Neural cell (in vitro differentiated cells): ENCODE data around the gene STRN. TPM values are rescaled to one million over a fixed set of nuclear protein-coding genes. Genes with fewer than 3 reads are reported as not detected.

Experiments
- H2AFZ ChIP-seq: fragments of 200-600, 300-800 bp; sonication (generic), shearing (Covaris generic); 2 replicates; pipeline ENCODE4 v1.6.0; 2014; ENCODE audit warnings: low read depth, mild to moderate bottlenecking, antibody characterized with exemption, low read length, moderate library complexity
- H3F3A ChIP-seq: fragments of 200-600 bp; shearing (Covaris generic); 2 replicates; pipeline ENCODE4 v1.6.1; 2016; ENCODE audit warnings: mild to moderate bottlenecking, moderate library complexity, mixed read lengths, antibody characterized with exemption, low read length; ENCODE audit not compliant: insufficient read depth, poor library complexity, severe bottlenecking
- H3K27ac ChIP-seq: fragments of 200-600, 300-800 bp; sonication (generic), shearing (Covaris generic); 2 replicates; pipeline ENCODE4 v1.5.1; 2014; ENCODE audit warnings: mild to moderate bottlenecking, low read length, moderate library complexity
- H3K27me3 ChIP-seq: fragments of 300-800, 200-600 bp; sonication (generic), shearing (Covaris generic); 2 replicates; pipeline ENCODE4 v1.6.0; 2014; ENCODE audit warnings: mild to moderate bottlenecking, low read depth, low read length, moderate library complexity; ENCODE audit not compliant: insufficient read depth
- H3K36me3 ChIP-seq: fragments of 300-800, 200-600 bp; sonication (generic), shearing (Covaris generic); 2 replicates; pipeline ENCODE4 v1.5.1; 2014; ENCODE audit warnings: mild to moderate bottlenecking, antibody characterized with exemption, low read length, moderate library complexity; ENCODE audit not compliant: insufficient read depth
- H3K4me2 ChIP-seq: fragments of 300-800, 200-600 bp; sonication (generic), shearing (Covaris generic); 2 replicates; pipeline ENCODE4 v1.6.0; 2014; ENCODE audit warnings: mild to moderate bottlenecking, low read length
- H3K4me3 ChIP-seq: fragments of 300-800, 200-600 bp; sonication (generic), shearing (Covaris generic); 2 replicates; pipeline ENCODE4 v1.5.1; 2014; ENCODE audit warnings: mild to moderate bottlenecking, low read length, moderate library complexity
- H3K79me2 ChIP-seq: fragments of 200-600 bp; shearing (Covaris generic); replicated peaks from 2 replicates; pipeline ENCODE4 v1.6.0; 2014; ENCODE audit warnings: mild to moderate bottlenecking, low read length, moderate library complexity; ENCODE audit not compliant: insufficient read depth
- H3K9ac ChIP-seq: fragments of 300-800, 200-600 bp; sonication (generic), shearing (Covaris generic); 2 replicates; pipeline ENCODE4 v1.6.1; 2016; ENCODE audit warnings: mild to moderate bottlenecking, low read length, mixed read lengths
- H3K9me2 ChIP-seq: fragments of 200-600 bp; shearing (Covaris generic); 2 replicates; pipeline ENCODE4 v1.6.1; 2016; ENCODE audit warnings: mild to moderate bottlenecking, low read length, mixed read lengths; ENCODE audit not compliant: insufficient read depth
- H3K9me3 ChIP-seq: fragments of 200-600, 300-800 bp; sonication (generic), shearing (Covaris generic); 2 replicates; pipeline ENCODE4 v1.6.1; 2016; ENCODE audit warnings: mild to moderate bottlenecking, mixed run types, low read length, moderate library complexity, mixed read lengths
- H4K20me1 ChIP-seq: fragments of 200-600 bp; shearing (Covaris generic); 2 replicates; pipeline ENCODE4 v1.6.1; 2016; ENCODE audit warnings: mild to moderate bottlenecking, mixed run types; ENCODE audit not compliant: insufficient read depth
- EP300 ChIP-seq: fragments of 450-650 bp; conservative IDR thresholded peaks from 2 replicates; pipeline ENCODE4 v1.6.1; 2014; ENCODE audit warnings: antibody characterized with exemption, mild to moderate bottlenecking, moderate library complexity; ENCODE audit not compliant: poor library complexity, severe bottlenecking
- EZH2 ChIP-seq: fragments of 200-600, 300-800 bp; shearing (Covaris generic), sonication (generic); IDR thresholded peaks from 2 replicates; pipeline ENCODE4 v1.6.1; 2014; ENCODE audit warnings: antibody characterized with exemption, low read length, borderline replicate concordance, mild to moderate bottlenecking; ENCODE audit not compliant: insufficient read depth, poor library complexity, severe bottlenecking
- MXI1 ChIP-seq: fragments of 450-650 bp; conservative IDR thresholded peaks from 2 replicates; pipeline ENCODE4 v1.6.1; 2014; ENCODE audit warnings: antibody characterized with exemption, mild to moderate bottlenecking; ENCODE audit not compliant: poor library complexity, severe bottlenecking
- POLR2AphosphoS5 ChIP-seq: IDR thresholded peaks from 2 replicates; pipeline ENCODE4 v1.6.1; 2012
- RAD21 ChIP-seq: fragments of 450-650 bp; conservative IDR thresholded peaks from 2 replicates; pipeline ENCODE4 v1.6.1; 2014; ENCODE audit warnings: antibody characterized with exemption, mild to moderate bottlenecking, moderate library complexity
- SMC3 ChIP-seq: fragments of 450-650 bp; conservative IDR thresholded peaks from 2 replicates; pipeline ENCODE4 v1.6.1; 2014; ENCODE audit warnings: antibody characterized with exemption, mild to moderate bottlenecking, moderate library complexity; ENCODE audit not compliant: poor library complexity
- TAF1 ChIP-seq: IDR thresholded peaks from 2 replicates; pipeline ENCODE4 v1.6.1; 2012; ENCODE audit warnings: low read depth
- polyA plus RNA-seq: library from polyadenylated mRNA; depleted of rRNA; stranded (reverse); fragments of >200 nt; gene quantifications from 2 replicates; pipeline ENCODE4 v1.2.3, GENCODE V29; 2014
- TF ChIP-seq, protein P1 (sequence below): IDR thresholded peaks from 2 replicates; pipeline ENCODE4 v1.6.1; 2012; ENCODE audit warnings: borderline replicate concordance
- TF ChIP-seq, protein P2 (sequence below): fragments of 450-650 bp; IDR thresholded peaks from 2 replicates; pipeline ENCODE4 v1.5.1; 2014; ENCODE audit warnings: antibody characterized with exemption, mild to moderate bottlenecking, moderate library complexity; ENCODE audit not compliant: poor library complexity, severe bottlenecking

The STRN gene
- polyA plus RNA-seq, 1 donor from 2014 or later: 9.9 TPM

DNA sequence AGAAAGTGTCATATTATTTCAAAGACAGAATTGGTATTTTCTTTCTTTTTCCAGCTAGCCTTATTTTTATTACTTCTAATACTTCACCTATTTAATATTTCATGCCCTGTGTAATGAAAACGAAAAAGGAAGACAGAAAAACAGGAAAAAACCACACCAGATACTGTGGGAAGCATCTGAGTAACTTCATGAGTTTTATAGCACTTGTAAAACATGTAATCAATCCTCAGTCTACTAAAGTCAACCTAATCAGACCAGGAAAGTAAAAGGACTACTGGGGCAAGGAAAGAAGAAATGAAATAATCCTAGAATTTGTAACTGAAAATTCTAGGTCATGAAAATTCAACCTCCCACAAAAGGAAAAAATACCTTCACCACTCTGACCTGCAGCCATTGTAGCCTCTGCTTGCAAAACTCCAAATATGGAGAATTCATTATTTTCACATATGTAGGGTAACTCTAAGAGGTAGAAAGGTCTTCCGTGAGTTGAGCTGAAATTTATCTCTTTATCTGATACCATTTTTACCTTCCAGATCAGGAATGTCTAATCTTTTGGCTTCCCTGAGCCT is 34.7 kb upstream of the STRN start:
- Histone ChIP-seq H3K9me3 (no peaks in the 10 kb centered on the region), H3K27me3 (no peaks in the 10 kb centered on the region), H3F3A (no peaks in the 10 kb centered on the region), H3K9ac (no peak overlapping the region), H3K9me2 (no peaks in the 10 kb centered on the region), H3K79me2 (no peaks in the 10 kb centered on the region), H3K36me3 (peaks cover 22% of the 10 kb centered on the region), H3K27ac (no peak overlapping the region), H2AFZ (no peak overlapping the region), H3K4me3 (no peak overlapping the region), H4K20me1 (no peaks in the 10 kb centered on the region), H3K4me2 (no peak overlapping the region)
- TF ChIP-seq SMC3 (no peak), EP300 (no peak), POLR2AphosphoS5 (no peak), MXI1 (no peak), EZH2 (no peak), RAD21 (no peak), TAF1 (no peak)
- TF ChIP-seq, protein P1, sequence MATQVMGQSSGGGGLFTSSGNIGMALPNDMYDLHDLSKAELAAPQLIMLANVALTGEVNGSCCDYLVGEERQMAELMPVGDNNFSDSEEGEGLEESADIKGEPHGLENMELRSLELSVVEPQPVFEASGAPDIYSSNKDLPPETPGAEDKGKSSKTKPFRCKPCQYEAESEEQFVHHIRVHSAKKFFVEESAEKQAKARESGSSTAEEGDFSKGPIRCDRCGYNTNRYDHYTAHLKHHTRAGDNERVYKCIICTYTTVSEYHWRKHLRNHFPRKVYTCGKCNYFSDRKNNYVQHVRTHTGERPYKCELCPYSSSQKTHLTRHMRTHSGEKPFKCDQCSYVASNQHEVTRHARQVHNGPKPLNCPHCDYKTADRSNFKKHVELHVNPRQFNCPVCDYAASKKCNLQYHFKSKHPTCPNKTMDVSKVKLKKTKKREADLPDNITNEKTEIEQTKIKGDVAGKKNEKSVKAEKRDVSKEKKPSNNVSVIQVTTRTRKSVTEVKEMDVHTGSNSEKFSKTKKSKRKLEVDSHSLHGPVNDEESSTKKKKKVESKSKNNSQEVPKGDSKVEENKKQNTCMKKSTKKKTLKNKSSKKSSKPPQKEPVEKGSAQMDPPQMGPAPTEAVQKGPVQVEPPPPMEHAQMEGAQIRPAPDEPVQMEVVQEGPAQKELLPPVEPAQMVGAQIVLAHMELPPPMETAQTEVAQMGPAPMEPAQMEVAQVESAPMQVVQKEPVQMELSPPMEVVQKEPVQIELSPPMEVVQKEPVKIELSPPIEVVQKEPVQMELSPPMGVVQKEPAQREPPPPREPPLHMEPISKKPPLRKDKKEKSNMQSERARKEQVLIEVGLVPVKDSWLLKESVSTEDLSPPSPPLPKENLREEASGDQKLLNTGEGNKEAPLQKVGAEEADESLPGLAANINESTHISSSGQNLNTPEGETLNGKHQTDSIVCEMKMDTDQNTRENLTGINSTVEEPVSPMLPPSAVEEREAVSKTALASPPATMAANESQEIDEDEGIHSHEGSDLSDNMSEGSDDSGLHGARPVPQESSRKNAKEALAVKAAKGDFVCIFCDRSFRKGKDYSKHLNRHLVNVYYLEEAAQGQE: no peak
- TF ChIP-seq, protein P2, sequence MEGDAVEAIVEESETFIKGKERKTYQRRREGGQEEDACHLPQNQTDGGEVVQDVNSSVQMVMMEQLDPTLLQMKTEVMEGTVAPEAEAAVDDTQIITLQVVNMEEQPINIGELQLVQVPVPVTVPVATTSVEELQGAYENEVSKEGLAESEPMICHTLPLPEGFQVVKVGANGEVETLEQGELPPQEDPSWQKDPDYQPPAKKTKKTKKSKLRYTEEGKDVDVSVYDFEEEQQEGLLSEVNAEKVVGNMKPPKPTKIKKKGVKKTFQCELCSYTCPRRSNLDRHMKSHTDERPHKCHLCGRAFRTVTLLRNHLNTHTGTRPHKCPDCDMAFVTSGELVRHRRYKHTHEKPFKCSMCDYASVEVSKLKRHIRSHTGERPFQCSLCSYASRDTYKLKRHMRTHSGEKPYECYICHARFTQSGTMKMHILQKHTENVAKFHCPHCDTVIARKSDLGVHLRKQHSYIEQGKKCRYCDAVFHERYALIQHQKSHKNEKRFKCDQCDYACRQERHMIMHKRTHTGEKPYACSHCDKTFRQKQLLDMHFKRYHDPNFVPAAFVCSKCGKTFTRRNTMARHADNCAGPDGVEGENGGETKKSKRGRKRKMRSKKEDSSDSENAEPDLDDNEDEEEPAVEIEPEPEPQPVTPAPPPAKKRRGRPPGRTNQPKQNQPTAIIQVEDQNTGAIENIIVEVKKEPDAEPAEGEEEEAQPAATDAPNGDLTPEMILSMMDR: no peak

- H3K79me2 ChIP-seq: no peaks in the 10 kb centered on the region
Measured at GRCh38 chr2:37000318-37000717, 34.0 kb upstream of the STRN start.

More at GRCh38 chr2:37000318-37000717, 34.0 kb upstream of the STRN start:
- H3K4me3 ChIP-seq: no peak overlapping the region
- H3K27ac ChIP-seq: no peak overlapping the region
- no peaks in the 10 kb centered on the region for H4K20me1 ChIP-seq
- H3K9ac ChIP-seq: no peak overlapping the region
- no peaks in the 10 kb centered on the region for H3K27me3 ChIP-seq
- H2AFZ ChIP-seq: no peak overlapping the region
- H3K4me2 ChIP-seq: no peak overlapping the region
- H3K9me3 ChIP-seq: no peaks in the 10 kb centered on the region
- no peaks in the 10 kb centered on the region for H3K9me2 ChIP-seq
- H3F3A ChIP-seq: no peaks in the 10 kb centered on the region
- H3K36me3 ChIP-seq: peaks cover 24% of the 10 kb centered on the region
- TF ChIP-seq RAD21 (no peak), SMC3 (no peak), EP300 (no peak), MXI1 (no peak), EZH2 (no peak), POLR2AphosphoS5 (no peak), TAF1 (no peak)
- TF ChIP-seq, protein P1: no peak
- TF ChIP-seq, protein P2: no peak
